Measurements from ENCODE around the gene POR. TPM values are rescaled to one million over a fixed set of nuclear protein-coding genes. Genes with fewer than 3 reads are reported as not detected.
A peak's percentile ranks its signal among the peaks of the same experiment; 100 is the strongest.

POR gene
- total RNA-seq, 1 experiment from 2014 or later = 151 TPM

- TF ChIP-seq, protein P1, sequence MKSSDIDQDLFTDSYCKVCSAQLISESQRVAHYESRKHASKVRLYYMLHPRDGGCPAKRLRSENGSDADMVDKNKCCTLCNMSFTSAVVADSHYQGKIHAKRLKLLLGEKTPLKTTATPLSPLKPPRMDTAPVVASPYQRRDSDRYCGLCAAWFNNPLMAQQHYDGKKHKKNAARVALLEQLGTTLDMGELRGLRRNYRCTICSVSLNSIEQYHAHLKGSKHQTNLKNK (CRISPR knock-in tag; IDR thresholded peaks at IDR 0.05) = no peak
- TF ChIP-seq ERG (CRISPR knock-in tag; IDR thresholded peaks at IDR 0.05) = no peak
- no peak for TF ChIP-seq PRRX2 (CRISPR knock-in tag; IDR thresholded peaks at IDR 0.05)
- no peak for TF ChIP-seq ZNF416 (CRISPR knock-in tag; IDR thresholded peaks at IDR 0.05)
- no peak for TF ChIP-seq TP53 (CRISPR knock-in tag; IDR thresholded peaks at IDR 0.05)
- TF ChIP-seq NFYB (CRISPR knock-in tag; conservative IDR thresholded peaks at IDR 0.05; ENCODE audit: low read depth) = no peak
- TF ChIP-seq, protein P2, sequence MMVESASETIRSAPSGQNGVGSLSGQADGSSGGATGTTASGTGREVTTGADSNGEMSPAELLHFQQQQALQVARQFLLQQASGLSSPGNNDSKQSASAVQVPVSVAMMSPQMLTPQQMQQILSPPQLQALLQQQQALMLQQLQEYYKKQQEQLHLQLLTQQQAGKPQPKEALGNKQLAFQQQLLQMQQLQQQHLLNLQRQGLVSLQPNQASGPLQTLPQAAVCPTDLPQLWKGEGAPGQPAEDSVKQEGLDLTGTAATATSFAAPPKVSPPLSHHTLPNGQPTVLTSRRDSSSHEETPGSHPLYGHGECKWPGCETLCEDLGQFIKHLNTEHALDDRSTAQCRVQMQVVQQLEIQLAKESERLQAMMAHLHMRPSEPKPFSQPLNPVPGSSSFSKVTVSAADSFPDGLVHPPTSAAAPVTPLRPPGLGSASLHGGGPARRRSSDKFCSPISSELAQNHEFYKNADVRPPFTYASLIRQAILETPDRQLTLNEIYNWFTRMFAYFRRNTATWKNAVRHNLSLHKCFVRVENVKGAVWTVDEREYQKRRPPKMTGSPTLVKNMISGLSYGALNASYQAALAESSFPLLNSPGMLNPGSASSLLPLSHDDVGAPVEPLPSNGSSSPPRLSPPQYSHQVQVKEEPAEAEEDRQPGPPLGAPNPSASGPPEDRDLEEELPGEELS (CRISPR knock-in tag; IDR thresholded peaks at IDR 0.05) = no peak
- no peak for TF ChIP-seq IRF2 (CRISPR knock-in tag; IDR thresholded peaks at IDR 0.05; ENCODE audit: borderline replicate concordance, low read depth)
- TF ChIP-seq TEAD1 (CRISPR knock-in tag; IDR thresholded peaks at IDR 0.05) = no peak
Observed at GRCh38 chr7:75878312-75878768, 36.6 kb upstream of the POR start (continued).

DNA sequence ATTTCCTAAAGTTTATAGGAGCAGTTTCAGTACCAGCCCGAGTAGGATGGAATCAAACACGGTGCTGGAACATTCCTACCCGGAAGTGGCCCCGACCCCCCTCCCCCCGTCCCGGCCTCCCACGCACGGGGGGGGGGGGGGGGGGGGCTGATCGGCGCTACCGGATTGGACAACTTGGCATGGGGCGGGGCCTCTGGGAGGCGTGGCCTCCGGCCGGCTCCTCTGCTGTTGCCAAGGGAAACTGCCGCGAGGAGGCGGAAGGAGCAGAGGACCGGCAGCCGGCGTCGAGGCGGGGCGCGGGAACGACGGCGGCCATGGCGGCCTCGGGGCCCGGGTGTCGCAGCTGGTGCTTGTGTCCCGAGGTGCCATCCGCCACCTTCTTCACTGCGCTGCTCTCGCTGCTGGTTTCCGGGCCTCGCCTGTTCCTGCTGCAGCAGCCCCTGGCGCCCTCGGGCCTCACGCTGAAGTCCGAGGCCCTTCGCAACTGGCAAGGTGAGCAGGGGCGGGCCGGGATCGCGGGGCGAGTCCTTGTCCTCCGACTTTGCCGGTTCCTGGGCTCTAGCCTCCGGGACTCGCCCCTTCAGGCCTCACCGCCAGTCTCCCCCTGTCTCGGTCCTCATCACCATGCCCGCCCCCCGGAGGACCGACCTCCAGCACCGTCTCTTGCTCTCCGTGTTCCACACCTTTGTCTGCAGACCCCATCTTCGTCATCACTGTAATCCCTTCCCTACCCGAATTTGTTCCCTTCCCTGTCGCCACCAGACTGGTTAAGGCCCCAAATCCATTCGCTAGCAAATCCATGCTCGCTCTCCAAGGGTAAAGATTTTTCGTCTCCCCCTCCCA is 36.0 kb upstream of the POR start, which contains the start of gene RHBDD2:
Gene RHBDD2 (plus strand): TSS at position 266 of the 843 bp plus-strand sequence. CDS start 49 bp downstream, at position 315.
- H3K27ac Mint-ChIP-seq = peak within 1 kb of the TSS; percentile 90
- H3K36me3 Mint-ChIP-seq = peaks cover 32% of the 10 kb centered on the region
- ATAC-seq (peak; percentile 90), DNase-seq (ENCODE audit: low spot score) (peak; percentile 97)
- CTCF ChIA-PET = interaction anchor here (0.7 to 1.3 kb wide), 4 partner anchors 12 to 157 kb away, joined by 3 to 12 read pairs (median 6); no protein-coding TSS in a partner anchor
- H3K27me3 Mint-ChIP-seq (ENCODE audit: low read depth) = no peaks in the 10 kb centered on the region
- POLR2A ChIA-PET = interaction anchor here (1.0 kb wide), 1 partner anchor 14 kb away, joined by 3 read pairs; no protein-coding TSS in a partner anchor
- peak within 1 kb of the TSS; percentile 90 for H3K4me3 Mint-ChIP-seq
- H3K9me3 Mint-ChIP-seq = no peaks in the 10 kb centered on the region
- peaks cover 34% of the 10 kb centered on the region for H3K4me1 Mint-ChIP-seq
- TF ChIP-seq KAT7 (CRISPR knock-in tag; IDR thresholded peaks at IDR 0.05; ENCODE audit: borderline replicate concordance) = peak; percentile 47; the same call in 1 of the 2 replicates
- peak; percentile 54; the same call in 1 of the 2 replicates for TF ChIP-seq ZBTB43 (CRISPR knock-in tag; IDR thresholded peaks at IDR 0.05)
- no peak for TF ChIP-seq RORB (CRISPR knock-in tag; IDR thresholded peaks at IDR 0.05)
- TF ChIP-seq, protein P1 (CRISPR knock-in tag; IDR thresholded peaks at IDR 0.05) = no peak
- peak; percentile 65; the same call in 1 of the 2 replicates for TF ChIP-seq PRDM15 (CRISPR knock-in tag; IDR thresholded peaks at IDR 0.05)
- TF ChIP-seq IRF2 (CRISPR knock-in tag; IDR thresholded peaks at IDR 0.05; ENCODE audit: borderline replicate concordance, low read depth) = no peak
- TF ChIP-seq GABPB1 (CRISPR knock-in tag; IDR thresholded peaks at IDR 0.05) = peak; percentile 68
- TF ChIP-seq CREM (CRISPR knock-in tag; IDR thresholded peaks at IDR 0.05) = peak; percentile 42; the same call in 1 of the 2 replicates
- TF ChIP-seq, protein P3, sequence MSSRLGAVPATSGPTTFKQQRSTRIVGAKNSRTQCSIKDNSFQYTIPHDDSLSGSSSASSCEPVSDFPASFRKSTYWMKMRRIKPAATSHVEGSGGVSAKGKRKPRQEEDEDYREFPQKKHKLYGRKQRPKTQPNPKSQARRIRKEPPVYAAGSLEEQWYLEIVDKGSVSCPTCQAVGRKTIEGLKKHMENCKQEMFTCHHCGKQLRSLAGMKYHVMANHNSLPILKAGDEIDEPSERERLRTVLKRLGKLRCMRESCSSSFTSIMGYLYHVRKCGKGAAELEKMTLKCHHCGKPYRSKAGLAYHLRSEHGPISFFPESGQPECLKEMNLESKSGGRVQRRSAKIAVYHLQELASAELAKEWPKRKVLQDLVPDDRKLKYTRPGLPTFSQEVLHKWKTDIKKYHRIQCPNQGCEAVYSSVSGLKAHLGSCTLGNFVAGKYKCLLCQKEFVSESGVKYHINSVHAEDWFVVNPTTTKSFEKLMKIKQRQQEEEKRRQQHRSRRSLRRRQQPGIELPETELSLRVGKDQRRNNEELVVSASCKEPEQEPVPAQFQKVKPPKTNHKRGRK (CRISPR knock-in tag; IDR thresholded peaks at IDR 0.05; ENCODE audit: borderline replicate concordance) = no peak
- TF ChIP-seq ESRRA (CRISPR knock-in tag; IDR thresholded peaks at IDR 0.05; ENCODE audit: borderline replicate concordance) = peak; percentile 75; the same call in 1 of the 2 replicates
- no peak for TF ChIP-seq NFYB (CRISPR knock-in tag; conservative IDR thresholded peaks at IDR 0.05; ENCODE audit: low read depth)
- TF ChIP-seq ZNF263 (CRISPR knock-in tag; IDR thresholded peaks at IDR 0.05; ENCODE audit: low read depth) = no peak
- peak; percentile 42; the same call in 1 of the 2 replicates for TF ChIP-seq ZNF416 (CRISPR knock-in tag; IDR thresholded peaks at IDR 0.05)
- TF ChIP-seq ATF6 (CRISPR knock-in tag; IDR thresholded peaks at IDR 0.05) = no peak

Data from WTC11 (cell line).